Measurements from ENCODE around the gene EPDR1.

Gene EPDR1

DNA sequence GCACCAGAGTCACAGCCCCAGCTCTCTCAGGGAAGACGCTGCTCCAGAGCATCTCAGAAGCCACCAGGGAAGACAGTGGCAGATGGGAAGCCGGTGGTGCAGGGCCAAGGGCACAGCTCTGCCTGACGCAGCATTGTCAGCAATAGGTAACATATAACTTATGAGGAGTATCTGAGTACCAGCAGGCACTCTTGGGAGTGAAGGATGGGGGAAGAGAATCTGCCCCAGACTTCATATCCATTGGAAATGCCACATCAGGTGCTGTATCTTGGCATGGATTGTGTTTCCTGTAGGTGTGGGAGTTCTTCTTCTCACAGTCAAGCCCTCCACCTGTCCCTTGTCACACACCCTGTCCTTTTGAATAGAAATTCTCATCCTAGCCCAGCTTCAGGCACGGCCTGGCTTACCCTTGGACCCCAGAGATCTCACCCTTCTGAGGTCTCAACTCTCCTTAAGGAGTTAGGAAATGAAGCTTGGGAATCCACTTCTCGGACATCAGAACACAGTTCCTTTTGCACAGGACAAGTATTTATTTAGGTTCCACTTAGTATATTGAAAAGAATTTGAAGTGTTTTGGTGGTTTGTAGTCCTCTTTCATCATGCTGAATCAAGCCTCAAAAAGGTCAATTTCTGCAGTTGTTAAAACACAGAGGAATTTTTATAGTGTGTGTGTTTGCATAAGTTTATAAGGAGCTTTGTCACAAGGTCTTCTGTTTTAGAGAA, 9.9 kb downstream of the EPDR1 start:
- TF ChIP-seq, protein P1, sequence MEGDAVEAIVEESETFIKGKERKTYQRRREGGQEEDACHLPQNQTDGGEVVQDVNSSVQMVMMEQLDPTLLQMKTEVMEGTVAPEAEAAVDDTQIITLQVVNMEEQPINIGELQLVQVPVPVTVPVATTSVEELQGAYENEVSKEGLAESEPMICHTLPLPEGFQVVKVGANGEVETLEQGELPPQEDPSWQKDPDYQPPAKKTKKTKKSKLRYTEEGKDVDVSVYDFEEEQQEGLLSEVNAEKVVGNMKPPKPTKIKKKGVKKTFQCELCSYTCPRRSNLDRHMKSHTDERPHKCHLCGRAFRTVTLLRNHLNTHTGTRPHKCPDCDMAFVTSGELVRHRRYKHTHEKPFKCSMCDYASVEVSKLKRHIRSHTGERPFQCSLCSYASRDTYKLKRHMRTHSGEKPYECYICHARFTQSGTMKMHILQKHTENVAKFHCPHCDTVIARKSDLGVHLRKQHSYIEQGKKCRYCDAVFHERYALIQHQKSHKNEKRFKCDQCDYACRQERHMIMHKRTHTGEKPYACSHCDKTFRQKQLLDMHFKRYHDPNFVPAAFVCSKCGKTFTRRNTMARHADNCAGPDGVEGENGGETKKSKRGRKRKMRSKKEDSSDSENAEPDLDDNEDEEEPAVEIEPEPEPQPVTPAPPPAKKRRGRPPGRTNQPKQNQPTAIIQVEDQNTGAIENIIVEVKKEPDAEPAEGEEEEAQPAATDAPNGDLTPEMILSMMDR (IDR thresholded peaks at IDR 0.05; ENCODE audit: low read depth, low read length) = no peak
- DNase-seq (ENCODE audit: extremely low read depth, low read depth) = no peak

DNA sequence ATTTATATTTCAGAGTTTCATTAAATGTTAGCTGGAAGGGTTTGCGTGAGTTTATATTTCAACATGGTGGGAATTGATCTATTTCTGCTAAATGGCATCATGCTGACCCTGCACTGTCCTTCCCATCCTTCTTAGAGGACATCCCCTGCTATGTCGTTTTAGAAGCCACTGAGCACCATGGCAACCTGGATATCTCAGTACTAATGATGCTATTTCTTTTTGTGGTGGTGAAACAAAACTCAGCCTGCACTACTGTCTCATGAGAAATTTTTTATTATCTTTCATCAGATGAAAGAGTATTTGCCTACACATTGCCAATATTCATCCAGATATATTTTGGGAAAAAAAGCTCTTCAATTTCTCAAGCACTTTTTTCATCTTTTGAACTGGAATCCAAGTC, 12.1 kb downstream of the EPDR1 start:
- no peak for DNase-seq (ENCODE audit: extremely low read depth, low read depth)
- TF ChIP-seq, protein P1 (IDR thresholded peaks at IDR 0.05; ENCODE audit: low read depth, low read length) = no peak

DNA sequence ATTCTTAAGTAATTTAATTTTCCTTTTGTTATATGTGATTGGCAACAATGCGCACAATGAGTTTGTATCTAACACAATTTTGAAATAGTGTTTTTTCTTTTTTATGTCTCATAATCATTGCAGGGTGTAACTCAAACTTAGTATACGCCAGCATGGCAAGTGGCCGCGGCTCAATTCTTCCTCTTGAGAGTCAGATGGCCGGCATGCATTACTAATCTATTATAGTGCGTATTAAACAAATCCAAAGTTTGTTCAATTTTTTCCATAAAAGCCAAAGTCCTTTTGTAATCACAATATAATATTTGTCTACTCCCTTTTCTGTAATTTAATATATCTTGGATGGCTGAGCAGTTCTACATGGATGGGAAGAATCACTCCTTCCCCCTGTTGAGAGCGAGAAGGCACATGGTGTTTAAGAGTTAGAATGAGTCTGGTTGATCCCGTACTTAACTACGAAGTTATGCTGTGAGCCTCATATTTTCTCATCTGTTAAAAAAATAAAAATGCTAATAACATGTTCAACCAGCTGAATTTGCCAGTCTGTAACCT, 12.7 kb downstream of the EPDR1 start:
- DNase-seq (ENCODE audit: extremely low read depth, low read depth) = no peak
- TF ChIP-seq, protein P1 (IDR thresholded peaks at IDR 0.05; ENCODE audit: low read depth, low read length) = no peak

DNA sequence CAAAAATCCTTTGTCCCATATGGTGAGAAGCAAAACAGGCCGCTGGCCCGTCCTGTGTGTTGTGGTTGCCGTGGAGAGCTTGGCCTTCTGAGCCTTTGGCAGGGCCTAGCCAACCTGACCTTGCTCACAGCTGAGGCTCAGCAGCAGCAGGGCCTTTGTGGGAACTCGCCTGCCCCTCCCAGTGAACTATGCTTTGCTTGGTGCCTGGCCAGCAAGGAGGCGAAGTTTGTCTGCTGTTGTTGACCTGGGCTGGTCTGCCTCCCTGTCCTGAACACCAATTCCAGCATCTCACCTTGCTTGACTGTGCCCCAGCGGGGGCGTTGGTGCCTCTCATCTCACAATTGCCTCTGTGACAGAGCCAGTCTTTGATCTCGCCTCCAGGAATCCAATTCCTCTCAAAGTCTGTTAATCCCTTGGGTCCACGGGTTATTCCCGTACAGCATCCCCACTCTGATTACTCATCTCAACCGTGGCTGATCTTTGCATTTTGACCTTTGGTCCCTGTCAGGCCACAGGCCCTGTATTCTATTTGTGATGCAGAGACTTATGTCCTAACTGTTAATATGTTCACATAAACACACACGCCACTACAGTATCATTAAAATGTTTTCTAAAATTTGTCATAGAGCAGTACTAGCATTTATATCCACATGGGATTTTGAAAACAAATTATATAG, 22.6 kb downstream of the EPDR1 start:
- TF ChIP-seq, protein P1 (IDR thresholded peaks at IDR 0.05; ENCODE audit: low read depth, low read length) = no peak
- peak; percentile 63 for DNase-seq (ENCODE audit: extremely low read depth, low read depth)

DNA sequence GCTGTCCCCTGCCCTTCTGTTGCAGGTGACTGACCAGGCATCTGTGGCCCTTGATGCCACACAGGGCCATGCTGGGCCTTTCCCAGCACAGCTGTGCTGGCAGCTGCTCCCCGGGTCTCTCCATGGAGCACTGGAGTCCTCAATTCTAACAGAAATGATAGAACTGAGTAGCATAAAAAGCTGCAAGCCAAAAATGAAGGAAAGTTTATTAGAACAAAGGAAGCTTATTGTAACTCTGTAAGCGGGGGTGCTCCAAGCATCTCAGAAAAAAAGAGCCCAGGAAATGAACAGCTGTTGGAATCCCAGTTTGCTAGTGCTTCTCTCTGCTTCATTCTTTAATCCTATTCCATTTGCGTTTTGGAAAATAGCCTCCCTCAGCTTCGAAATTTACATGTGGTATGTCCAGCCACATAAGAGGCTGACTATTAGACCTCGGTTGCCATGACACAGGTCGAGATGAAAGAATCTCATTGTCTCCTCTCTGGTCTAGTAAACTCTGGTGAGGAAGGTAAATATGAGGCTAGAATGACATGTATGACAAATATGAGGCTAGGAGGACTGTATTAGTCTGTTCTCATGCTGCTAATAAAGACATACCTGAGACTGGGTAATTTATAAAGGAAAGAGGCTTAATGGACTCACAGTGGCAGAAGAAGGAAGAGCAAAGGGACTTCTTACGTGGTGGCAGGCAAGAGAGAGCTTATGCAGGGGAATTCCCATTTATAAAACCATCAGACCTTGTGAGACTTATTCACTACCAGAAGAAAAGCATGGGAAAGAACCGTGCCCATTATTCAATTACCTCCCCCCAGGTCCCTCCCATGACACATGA, 23.7 kb downstream of the EPDR1 start:
- TF ChIP-seq, protein P1 (IDR thresholded peaks at IDR 0.05; ENCODE audit: low read depth, low read length) = no peak
- no peak for DNase-seq (ENCODE audit: extremely low read depth, low read depth)

DNA sequence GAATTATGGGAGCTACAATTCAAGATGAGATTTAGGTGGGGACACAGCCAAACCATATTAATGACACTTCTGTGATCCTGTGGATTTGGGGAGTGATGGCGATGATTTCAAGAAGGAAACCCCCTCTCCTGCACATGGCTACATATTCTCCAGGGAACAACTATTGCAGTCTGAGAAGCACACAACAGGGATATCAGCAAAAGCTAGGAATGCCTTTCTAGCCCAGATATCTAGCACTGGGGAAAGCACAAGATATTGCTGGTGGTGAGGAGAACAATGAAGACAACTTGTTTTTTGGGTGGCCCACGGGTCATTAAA, 24.3 kb downstream of the EPDR1 start:
- TF ChIP-seq, protein P1 (IDR thresholded peaks at IDR 0.05; ENCODE audit: low read depth, low read length) = no peak
- DNase-seq (ENCODE audit: extremely low read depth, low read depth) = no peak

All from AG09319 (cell line).